GM21723 (cell line): Measurements from ENCODE around the gene TMEM119.
"Not testable (repeated sequence)": the region's sequence is repeated elsewhere in the genome, so short reads cannot be mapped to it uniquely, and the experiment has no call there.

Experiments
- ATAC-seq: cut with Tn5 transposase; IDR thresholded peaks from one replicate; pipeline ENCODE4 v1.9.1; 2021; ENCODE audit warnings: mild to moderate bottlenecking, moderate library complexity; ENCODE audit not compliant: unreplicated experiment

The TMEM119 gene

GRCh38 chr12:108570743-108571608 is 26.9 kb downstream of the TMEM119 start:
- ATAC-seq: no peak

DNA sequence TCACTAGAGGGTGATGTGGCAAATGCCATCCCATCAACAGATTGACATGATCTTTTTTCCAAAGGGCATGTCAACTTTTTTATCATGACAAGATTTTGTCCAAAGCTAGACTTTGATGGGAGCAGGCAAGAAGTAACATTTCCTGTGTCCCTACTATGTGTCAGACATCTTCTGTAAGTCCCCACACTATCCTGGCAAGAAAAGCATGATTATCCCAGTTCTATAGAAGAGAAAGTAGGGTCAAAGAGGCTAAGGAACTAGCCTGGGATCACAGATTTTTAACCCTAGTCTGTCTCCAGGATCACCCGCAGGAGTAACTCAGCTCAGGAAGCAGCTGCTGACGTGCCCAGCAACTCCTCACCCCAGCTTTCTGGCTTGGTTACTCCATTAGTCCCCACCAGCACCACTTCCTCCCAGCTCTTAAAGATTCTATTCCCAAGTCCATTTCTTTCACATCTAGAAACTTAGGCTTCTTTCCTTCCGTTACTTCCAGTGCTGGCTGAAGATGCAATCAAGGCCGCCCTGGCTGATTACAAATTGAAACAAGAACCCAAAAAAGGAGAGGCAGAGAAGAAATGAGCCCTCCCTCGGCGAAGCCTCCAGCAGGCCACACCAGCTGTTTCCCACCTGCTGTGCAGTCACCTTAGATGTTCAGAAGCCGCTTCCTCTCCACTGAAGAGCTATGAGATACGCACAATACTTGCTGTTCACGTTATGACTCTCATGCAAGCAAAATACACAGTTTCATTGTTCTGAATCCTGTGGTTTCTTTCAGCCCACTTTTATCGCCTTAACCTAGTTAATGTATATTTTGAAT is 29.3 kb downstream of the TMEM119 start:
- peak; percentile 70 for ATAC-seq

DNA sequence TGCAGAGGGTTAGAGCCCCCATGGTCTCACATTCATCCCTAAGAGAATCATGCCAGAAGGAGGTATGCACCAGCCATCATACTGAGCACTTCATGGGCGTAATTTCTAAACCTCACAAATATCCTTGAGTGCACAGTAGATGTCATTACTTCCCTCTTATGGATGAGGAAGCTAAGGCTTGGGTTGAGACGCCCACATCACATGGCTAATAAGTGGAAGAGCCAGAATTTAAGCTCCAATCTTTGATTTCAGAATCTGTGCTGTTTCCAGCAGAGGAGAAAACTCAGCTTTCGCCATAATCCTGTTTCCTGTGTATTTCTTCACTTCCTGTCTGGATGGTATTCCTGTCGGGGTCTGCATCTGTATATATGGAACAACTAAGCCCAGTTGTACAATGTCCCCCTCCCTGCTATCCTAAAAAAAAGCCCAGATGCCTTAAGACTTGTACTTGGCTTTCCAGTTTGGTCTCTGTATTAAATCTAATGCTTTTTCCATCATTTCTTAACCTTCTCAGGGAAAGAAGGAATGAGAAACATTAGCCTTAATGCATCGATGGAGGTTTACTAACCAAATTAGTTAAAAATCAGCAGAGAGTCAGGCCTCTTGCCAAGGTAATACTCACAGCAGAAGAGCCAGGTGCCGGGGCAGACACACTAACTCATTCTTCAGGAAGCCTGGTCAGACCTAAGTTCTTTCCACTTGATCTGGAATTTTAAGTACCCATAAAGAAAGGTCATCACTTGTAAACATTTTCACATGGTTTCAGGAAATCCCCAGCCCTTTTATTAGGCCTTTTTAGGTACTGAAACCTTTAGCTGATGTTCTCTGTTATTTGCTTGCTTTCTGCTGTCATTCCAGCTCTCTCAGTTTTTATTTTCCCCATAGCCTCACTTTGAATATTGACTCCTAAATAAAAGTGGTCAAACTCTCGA is 30.2 kb downstream of the TMEM119 start:
- no peak for ATAC-seq

GRCh38 chr12:108566452-108566851 is 31.4 kb downstream of the TMEM119 start:
- no peak for ATAC-seq

DNA sequence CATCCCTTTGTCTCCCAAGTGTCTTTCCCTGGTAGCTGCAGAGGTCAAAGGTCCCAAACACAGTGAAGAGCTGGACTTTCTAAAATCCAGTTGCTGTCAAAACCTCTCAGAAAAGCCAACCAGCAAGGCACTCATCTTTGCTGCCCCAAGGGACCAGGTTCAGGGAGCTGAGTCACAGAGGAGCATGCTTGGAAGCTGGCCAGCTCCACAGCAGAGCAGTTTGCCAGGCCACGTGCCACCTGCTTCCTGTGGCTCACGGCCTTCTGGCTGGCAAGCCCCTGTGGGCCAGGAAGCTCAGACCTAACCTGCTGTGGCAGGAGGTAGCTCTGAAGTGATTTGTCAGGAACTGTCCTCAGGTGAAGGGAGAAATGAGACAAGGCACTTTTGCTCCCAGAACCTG is 31.9 kb downstream of the TMEM119 start:
- no peak for ATAC-seq

DNA sequence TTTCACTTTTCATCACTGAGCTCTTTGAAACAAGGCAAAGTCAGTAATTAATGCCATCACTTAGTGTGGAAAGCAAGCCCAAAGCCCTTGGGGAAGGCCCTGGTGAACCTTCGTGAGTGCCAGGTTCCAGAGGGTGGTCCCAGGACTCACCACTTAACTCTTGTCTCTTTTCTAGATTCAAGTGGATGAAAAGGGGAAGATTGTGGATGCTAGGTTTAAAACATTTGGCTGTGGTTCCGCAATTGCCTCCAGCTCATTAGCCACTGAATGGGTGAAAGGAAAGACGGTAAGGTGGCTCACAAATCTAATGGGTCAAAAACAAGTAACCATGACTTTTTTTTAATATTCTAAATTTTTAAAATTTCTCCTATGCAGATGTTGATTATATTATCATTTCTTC is 32.7 kb downstream of the TMEM119 start:
- ATAC-seq: no peak

GRCh38 chr12:108564724-108565123 is 33.2 kb downstream of the TMEM119 start:
- ATAC-seq: no peak

DNA sequence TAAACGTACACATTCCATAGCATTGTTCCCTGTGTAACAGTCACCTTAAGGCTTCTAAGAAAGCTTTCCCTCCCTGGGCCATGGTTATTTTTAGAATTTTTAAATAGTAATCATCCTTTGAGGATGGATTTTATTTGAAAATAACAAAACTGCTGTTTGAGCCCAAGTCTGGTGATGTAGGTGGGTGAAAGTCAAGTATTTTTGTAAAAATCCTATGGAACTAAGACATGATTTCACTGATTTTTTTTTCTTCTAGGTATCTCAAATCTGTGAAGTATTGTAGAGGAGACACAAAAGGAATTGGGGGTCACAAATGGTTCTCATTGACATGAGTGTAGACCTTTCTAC is 34.1 kb downstream of the TMEM119 start:
- ATAC-seq: no peak

DNA sequence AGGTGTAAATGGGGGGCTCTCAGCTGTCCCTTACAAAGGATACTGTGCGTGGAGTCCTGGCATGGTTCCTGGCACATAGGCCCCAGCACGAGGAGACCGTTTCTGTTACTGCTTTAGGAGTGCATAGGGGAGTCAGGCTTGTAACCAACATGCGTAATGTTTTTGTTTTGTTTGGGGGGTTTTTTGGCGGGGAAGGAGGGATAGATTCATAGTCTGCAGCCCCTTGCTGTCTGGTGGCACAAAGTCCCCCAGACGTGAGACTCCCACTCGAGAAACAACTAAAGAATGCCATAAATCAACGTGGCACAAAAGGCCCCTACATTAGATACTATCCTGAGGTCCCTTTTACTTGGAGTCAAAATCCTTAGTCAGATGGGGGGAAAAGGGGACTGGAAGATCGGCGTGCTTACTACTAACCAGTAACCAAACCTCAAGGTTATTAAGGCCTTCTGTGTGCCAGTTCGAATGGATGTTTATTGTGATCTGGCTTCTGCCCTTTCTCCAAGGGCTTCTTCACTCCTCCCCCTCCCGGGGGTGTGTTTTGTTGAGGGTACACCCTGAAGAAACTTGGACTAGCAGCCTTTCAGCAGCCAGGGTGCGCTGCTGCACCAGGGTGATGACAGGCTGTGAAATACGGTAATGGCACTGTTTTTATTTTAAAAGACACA is 34.6 kb downstream of the TMEM119 start:
- ATAC-seq: peak; percentile 44

GRCh38 chr12:108562348-108563135 is 35.3 kb downstream of the TMEM119 start, which contains the start of gene ISCU:
Gene ISCU, plus strand, starts transcription at chr12:108562596. Its CDS starts 27 bp downstream, at chr12:108562623.
- peak; percentile 54 for ATAC-seq

GRCh38 chr12:108561852-108562347 is 36.0 kb downstream of the TMEM119 start:
- peak; percentile 1 for ATAC-seq

DNA sequence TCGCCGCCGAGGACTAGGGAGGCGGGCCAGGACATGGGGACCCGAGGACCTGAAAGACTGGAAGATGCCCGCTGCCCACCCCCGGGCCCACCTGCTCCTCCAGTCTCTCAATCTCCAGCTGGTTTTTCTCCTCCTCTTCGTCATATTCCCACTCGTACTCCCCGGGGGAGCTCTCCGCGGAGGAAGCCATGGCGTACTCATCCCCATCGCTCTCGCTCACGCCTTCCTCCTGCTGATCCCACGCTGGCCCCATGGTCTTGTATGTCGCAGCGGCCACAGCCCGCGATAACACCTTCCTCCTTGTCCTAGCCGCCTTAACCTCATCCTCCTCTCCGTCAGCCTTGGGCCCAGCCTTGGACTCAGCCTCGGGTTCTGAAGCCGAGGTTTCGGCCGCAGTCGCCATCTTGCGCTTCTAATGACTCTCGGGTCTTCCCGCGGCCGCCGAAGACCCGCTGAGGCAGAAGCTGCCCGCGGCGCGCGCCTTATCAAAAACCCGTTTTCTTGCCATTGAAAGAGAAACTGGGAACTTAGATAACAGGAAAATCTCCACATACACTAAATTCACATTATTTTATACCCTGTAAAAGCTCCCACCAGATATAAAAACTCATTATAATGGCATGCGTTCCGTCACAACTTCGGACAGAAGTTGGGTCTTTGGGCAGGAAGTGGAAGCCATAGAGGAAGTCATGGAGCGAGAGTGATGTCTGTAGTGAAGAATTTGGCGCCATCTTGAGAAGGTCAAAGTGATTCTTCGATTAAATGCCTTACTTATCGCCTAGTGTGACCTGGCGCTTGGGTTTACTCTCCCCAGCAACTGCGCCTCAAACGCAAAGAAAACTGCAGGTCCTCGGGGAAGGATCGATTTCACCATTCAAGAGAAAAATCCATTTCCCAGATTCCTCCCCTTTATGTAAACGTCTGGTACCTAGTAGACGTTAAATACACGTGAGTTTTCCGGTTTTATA is 36.8 kb downstream of the TMEM119 start, which contains the start of gene SART3:
SART3 (minus strand) TSS at position 422 of the 968 bp plus-strand sequence; CDS start at position 403, 19 bp downstream.
- ATAC-seq: peak; percentile 46

DNA sequence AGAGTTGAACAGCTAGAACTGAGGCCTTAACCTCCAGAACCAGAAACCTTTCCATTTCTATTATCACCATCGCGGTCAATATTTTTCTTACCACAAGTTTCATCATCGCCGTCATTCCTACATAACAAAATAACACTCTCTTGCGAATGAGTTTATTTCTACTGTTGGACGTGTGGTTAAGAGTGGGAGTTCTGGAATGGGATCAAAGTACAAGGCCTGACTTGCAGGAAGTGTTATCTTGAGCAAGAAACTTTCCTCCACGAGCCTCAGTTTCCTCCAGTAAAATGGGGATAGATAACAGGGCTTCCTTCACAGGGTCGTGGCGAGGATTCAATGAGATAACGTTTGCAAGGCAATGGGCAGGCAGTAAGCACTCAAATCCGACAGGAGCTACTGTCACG is 37.6 kb downstream of the TMEM119 start:
- no peak for ATAC-seq

DNA sequence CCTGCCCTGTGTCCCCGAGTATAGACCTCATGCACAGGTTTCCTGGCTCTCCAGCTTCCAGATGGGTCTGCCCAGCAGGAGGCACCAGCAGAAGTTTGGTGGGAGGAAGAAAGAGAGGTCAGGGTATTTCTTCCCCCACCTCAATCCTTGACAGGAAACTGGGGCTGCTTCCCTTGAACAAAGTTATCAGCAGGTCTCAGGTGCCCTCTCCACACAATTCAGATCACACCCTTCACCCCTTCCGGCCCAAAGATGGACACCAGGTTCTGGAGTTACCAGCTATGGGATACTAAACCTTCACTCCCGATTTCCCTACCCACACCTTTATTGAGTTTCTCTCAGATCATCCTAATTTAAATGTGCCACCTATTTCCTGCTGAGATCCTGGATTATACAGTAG is 38.1 kb downstream of the TMEM119 start:
- no peak for ATAC-seq

DNA sequence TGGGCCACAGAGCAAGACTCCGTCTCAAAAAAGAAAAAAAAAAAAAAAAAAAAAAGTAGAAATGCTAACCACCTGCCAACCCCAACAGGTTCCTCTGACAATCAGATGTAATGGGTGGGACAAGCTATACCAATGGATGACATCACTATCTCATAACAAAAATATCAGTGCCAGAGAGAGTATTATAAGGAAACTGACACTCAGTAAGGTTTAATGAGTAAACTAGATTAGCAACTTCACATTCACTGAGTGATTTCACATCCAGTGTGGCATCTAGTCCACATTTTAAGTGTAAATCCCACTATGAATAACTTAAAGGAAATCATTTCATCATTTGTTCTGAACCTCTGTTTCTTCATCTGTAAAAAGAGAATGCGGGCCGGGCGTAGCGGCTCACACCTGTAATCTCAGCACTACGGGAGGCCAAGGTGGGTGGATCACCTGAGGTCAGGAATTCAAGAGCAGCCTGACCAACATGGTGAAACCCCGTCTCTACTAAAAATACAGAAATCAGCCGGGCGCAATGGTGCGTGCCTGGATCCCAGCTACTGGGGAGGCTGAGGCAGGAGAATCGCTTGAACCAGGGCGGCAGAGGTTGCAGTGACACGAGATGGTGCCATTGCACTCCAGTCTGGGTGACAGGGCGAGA is 38.8 kb downstream of the TMEM119 start:
- ATAC-seq: no peak

- ATAC-seq: not testable (repeated sequence)
Observed at GRCh38 chr12:108555383-108555782, 42.5 kb downstream of the TMEM119 start.

- no peak for ATAC-seq
Observed at GRCh38 chr12:108553799-108554198, 44.1 kb downstream of the TMEM119 start.

- ATAC-seq: no peak
Observed at GRCh38 chr12:108551535-108551934, 46.3 kb downstream of the TMEM119 start.
